HEK293 (cell line): ENCODE data around the gene TCEA3.

Source experiments
- ATF2 ChIP-seq: fragments of 450-650 bp; formaldehyde crosslinking; IDR thresholded peaks from 2 replicates; pipeline ENCODE4 v1.5.1; 2016; ENCODE audit warnings: missing biosample characterization, missing genetic modification characterization, low read depth
- CTCF ChIP-seq: fragments of 450-650 bp; formaldehyde crosslinking; IDR thresholded peaks from 2 replicates; pipeline ENCODE4 v1.5.1; 2016; ENCODE audit warnings: missing biosample characterization, missing genetic modification characterization
- ZNF274 ChIP-seq, 2 experiments: fragments of 200-500 bp in 1 of 2; fragments of 450-650 bp in 1 of 2; sonication (Bioruptor generic) in 1 of 2; formaldehyde crosslinking in 1 of 2; IDR thresholded peaks; 2 replicates each; pipeline versions ENCODE4 v1.5.1 to v1.6.1; 2014 to 2016; ENCODE audit warnings: borderline replicate concordance in 1 of 2, inconsistent platforms in 1 of 2, low read length in 1 of 2, missing biosample characterization in 1 of 2, missing genetic modification characterization in 1 of 2

- TF ChIP-seq ATF2 (tag by site-specific recombination) (no peak), CTCF (tag by site-specific recombination) (no peak), ZNF274 (IDR thresholded peaks at IDR 0.05; ENCODE audit: low read length) (no peak), ZNF274 (tag by site-specific recombination; IDR thresholded peaks at IDR 0.05; ENCODE audit: borderline replicate concordance) (no peak)
Measured at GRCh38 chr1:23463286-23463685, 38.7 kb upstream of the TCEA3 start.
